C1 segment of cervical spinal cord (tissue), 14 donors: ENCODE measurements around the gene CDC16.
A peak's percentile ranks its signal among the peaks of the same experiment; 100 is the strongest.
"Not testable (repeated sequence)": the region's sequence is repeated elsewhere in the genome, so short reads cannot be mapped to it uniquely, and the experiment has no call there.

Experiments used
- DNase-seq, 14 donors: peaks; one replicate each; lab custom pipeline; 2025; lab: John Stamatoyannopoulos, UW

Gene CDC16

DNA sequence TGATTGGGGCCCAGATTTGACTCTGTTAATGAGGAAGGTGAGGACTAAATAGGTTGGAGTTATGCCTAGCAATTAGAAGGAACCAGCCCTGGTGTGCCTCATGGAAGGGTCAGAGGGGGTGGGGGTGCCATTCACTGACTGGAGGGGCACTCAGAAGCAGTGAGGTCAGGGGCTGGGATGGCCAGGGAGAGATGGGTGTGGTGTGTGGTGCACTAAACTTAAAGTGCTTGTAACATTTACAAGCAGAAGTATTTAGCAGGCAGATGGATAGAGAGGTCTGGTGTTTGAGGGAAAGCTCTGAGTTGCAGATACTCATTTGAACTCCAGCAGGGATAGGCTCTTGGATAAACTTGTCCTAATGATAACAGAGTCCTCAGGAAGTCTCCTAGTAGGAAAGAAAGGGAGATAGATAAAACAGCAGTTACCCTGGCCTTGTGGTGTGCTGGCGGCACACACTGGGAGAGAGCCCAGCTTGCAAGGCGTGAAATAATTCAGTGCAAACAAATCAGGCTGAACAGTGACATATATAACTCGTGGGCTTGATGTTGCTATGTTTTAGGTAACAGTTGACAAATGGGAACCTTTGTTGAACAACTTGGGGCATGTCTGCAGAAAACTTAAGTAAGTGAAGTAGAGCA, 26.8 kb downstream of the CDC16 start:
- DNase-seq, result no peak

DNA sequence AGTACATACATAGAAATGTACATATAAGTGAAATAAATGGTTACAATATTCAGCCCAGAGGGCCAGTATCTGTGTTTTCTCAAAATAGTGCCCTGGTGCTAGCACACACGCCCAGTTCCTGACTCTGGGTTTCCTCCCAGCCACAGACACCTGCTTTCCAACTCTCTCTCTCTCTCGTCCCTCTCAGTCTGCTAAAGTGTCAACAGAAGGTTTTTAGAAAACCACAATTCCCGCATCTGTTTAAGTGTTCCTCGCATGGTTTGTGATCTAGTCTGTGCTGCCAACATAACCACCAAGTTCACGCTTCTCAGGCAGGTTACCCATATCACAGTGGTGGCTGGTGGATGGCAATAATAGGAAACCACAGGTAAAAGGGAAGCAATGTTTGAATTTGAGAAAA, 28.9 kb downstream of the CDC16 start:
- no peak for DNase-seq

DNA sequence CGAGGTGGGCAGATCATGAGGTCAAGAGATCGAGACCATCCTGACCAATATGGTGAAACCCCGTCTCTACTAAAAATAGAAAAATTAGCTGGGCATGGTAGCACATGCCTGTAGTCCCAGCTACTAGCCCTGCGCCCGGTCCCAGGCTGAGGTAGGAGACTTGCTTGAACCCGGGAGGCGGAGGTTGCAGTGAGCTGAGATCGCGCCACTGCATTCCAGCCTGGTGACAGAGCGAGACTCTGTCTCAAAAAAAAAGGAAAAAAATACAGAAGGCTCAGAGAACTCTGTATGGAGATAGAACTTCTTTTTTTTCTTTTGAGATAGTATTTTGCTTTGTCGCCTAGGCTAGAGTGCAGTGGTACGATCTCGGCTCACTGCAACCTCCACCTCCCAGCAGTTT, 29.6 kb downstream of the CDC16 start:
- DNase-seq, result not testable (repeated sequence)

DNA sequence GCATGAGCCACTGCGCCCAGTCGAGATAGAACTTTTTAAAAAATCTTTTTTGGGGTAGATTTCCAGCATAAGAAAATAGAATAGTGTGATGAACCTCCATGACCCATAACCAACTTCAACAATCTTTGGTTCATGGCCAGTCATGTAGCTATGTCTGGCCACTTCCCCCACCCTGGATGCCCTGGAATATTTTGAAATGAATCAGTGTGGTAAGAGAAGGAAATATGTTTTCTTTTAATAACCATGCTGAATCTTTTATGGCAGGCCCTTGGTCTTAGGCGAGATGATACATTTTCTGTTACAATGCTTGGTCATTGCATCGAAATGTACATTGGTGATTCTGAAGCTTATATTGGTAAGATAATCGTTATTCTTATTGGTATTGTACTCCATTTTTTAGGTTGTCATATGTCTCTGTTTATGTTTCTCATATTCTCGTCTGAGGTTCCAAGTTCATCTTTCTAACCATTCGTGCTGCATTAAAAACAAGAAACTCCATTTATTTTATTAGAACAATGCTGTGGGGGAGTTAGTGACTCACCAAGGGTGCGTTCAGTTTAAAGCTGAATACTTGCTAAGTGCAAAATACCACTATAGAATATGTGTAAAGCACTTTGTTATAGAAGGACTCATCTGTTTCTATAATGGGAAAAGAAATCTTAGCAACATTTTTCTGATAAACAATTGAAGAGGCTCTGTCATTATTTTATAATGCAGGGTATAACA, 30.4 kb downstream of the CDC16 start:
- DNase-seq, result no peak

DNA sequence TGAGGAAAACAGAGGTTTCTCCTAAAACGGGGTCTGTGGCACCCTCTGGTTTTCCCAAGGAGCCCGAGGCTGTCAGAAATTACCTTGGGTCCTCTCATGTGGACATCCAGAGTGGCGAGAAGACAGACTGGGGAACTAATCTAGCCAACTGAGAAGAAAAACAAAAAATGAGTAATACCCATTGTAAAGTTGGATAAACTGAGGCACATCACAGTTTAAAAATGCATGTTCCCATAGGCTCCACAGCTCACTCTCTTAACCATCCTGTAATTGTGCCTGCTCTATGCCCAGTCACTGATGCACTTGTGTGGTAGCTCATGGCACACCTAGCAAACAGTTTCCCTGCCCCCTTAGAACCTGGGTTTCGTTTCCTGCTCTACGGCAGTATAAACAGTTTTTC, 31.5 kb downstream of the CDC16 start:
- no peak for DNase-seq

DNA sequence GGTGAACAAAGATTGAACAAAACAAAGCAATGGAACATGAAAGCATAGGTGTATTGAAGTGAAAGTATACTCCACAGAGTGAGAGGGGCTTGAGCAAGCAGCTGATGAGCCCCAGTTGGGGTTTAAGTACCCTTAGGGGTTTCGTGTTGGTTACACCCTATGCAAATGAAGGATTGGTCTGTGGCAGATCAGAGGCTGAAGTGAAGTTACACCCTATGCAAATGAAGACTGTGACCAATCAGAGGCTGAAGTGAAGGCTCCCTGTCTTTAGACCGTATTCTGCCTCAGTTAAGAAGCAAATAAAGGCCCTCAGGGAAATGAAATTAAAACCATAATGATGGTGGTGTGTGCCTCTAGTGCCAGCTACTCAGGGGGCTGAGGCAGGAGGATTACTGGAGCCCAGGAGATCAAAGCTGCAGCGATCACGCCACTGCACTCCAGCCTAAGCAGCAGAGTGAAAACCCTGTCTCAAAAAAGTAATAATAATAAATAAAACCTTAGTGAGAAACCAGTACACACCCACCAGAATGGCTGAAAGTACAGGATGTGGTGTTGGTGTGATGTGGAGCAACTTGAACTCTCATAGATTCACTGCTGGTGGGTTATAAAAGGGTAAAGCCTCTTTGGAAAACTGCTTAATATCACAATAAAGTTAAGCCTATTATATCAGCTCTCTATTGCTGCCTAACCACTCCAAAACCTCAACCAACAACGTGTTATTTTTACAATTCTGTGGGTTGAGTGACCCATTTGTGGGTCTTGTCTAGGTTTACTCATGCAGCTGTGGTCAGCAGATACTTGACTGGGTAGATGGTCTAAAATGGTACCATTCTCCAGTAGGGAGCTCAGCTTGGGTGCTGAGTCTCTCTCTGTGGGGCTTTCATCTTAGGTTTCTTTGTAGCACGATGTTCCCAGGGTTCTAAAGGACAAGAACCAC, 33.9 kb downstream of the CDC16 start:
- no peak for DNase-seq

DNA sequence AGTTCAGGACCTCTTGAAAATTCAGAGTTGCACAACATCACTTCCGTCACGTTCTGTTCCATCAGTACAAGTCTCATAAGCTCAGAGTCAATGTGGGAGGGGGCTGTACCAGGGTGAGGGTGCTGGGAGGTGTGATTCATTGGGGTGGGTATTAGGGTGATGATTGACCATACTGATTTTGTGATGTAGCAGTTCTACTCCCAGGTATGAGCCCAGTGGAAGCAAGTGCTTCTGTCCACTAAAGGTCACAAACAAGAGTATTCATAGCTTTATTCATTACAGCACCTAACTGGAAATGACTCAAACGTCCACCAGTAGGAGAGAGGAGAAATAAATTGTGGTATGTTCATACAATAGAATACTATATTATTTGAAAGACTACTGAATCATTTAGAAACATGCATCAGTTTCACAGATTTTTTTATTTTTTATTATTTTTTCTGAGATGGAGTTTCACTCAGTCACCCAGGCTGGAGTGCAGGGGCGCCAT, 34.6 kb downstream of the CDC16 start:
- no peak for DNase-seq

DNA sequence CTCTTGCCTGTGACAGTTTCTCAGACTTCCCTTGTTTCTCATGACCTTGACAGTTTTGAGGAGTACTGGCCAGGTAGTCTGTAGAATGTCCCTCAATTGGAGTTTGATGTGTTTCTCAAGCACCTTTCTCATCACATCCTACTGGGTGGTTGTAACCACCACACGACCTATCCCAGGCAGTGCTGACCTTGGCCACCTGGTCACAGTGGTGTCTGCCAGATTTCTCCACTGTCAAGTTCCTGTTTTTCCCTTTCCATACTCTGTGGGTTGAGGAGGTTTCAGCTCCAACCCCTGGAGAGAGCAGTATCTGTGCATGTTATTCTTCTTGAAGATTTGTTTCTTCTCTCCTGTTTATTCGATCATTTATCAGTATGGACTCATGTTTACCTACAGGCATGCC, 38.3 kb downstream of the CDC16 start:
- no peak for DNase-seq

DNA sequence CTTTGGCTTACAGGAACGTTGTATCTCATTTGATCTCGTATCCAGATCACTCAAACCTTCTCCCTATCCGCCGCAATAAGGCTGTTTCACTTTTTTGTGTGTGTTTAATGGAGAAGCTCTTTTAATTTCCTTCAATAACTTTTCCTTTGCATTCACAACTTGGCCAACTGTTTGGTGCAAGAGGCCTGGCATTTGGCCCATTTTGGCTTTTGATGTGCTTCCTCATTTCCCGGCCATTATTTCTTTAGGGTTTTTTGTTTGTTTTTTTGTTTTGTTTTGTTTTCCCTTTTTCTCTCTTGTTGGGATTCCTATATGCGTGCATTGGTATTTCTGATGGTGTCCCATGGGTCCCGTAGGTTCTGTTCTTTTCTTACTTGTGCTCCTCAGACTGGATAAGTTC, 40.6 kb downstream of the CDC16 start:
- DNase-seq, result no peak

DNA sequence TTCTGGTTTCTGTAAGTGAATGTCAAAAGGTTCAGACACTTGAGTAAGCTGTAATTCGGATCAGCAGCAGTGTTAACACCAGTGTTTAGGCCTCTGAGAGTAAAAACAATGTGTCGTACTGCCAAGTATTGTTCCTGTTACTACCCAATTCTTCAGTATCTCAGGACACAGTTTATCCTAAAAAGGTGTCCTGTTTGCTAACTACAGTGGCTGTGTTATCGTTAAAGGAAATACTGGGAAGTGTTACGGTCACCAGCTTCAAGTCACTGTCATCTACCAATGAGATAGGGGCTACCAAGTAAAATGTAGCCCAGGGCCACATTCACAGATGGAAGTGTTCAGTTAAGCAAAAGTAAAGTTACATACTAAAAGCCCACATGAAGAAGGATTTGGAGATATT, 44.4 kb downstream of the CDC16 start:
- DNase-seq, result no peak

DNA sequence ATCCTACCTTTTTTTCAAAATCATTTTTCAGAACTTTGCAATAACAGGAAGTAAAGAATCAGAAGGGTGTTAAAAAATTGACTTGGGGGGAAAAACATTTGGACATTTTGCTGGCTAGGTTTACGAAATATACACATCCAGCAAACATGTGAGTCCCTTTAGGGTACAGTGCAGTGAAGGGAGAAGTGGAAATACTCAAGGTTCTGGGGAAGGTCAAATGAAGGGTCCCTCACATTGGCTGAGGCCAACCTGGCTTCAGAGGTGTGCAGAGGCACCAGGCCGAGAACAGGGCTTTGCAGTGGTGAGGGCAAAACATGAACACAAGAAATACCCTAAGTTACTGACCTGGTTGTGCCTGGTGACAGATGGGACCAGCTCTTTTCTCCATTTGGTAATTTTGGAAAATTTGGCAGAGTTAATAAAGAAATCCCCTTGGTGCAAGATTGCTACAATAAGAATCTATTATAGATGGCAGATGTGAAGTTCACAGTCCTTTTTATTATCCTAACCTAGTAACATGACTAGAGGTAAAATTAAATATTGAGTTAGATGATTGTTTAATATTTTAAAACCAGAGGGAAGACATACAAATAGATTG, 45.2 kb downstream of the CDC16 start:
- DNase-seq, result no peak

DNA sequence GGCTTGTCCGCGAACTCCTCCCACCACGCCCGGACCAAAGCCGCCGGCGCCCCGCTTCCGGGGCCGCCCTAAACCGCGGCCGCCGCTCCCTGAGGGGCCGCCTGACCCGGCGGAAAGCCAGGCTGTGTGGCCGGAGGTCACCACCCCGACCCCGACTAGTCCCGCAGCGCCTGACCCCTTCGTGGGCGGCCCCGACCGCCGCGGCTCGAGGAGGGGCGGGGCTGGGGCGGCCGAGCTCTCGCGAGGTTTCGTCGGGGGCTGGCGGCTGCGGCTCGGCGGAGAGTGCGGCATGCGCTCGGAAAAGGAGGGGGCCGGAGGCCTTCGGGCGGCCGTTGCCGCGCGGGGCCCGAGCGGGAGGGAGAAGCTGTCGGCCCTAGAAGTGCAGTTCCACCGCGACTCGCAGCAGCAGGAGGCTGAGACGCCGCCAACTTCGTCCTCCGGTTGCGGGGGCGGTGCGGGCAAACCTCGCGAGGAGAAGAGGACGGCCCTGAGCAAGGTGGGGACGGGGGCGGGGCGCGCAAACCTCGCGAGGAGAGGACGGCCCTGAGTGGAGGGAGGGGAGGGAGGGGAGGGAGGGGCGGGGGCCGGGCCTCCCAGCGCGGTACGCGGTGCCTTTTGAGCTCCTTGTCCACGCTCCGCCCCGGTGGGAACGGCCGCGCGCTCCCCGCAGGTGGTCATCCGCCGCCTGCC, 46.8 kb downstream of the CDC16 start, which contains the start of gene UPF3A:
Gene UPF3A (plus strand): TSS at position 251 of the 690 bp plus-strand sequence. CDS start 39 bp downstream, at position 290.
- peak; percentile 72 to 99 (median 95) for DNase-seq

DNA sequence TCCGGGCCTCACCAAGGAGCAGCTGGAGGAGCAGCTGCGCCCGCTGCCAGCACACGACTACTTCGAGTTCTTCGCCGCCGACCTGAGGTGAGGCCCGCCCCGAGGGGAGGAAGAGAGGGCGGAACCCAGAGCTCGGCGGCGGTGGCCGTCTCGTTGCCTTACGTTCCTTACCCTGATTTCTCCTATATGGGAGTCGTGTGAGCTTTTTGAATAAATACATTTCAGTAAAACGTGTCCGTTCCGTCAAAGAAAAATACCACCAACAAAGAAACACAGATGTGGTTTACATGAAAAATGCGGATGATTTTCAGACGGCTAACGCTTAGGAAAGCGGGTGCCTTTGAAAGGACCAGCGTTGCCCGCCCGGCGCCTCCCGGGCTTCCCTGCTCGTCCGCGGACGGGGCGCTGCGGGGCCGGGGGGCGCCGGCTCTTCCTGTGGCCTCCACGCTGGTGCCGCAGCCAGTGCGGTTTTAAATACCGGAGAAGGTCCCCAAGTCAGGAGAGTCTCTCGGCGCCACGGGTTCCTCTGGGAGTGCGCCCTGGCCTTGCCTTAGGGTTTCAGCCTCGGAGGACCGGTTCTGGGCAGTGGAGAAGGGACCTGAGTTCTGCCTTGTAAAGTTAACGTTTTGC, 47.5 kb downstream of the CDC16 start:
- DNase-seq, result peak in 10 of 14 donors; percentile 29 to 69 (median 52)

DNA sequence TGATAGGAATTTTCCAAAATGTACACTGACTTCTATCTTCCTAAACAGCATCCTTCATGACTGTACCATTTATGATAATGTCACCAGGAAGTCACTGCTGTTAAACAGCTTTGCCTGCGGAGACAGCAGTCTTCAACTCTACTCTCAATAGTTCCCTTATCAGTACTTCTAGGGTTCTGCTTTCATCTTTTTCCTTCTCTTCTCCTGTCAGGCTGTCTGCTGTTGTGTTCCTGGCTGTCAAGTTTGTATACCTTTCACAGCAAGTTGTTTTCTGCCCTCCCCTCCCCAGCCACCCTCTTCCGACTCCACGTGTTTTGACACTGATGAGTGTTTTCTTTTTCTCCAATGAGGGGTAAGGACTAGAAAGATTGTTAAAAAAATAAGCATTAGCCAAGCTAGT, 48.9 kb downstream of the CDC16 start:
- DNase-seq, result no peak

DNA sequence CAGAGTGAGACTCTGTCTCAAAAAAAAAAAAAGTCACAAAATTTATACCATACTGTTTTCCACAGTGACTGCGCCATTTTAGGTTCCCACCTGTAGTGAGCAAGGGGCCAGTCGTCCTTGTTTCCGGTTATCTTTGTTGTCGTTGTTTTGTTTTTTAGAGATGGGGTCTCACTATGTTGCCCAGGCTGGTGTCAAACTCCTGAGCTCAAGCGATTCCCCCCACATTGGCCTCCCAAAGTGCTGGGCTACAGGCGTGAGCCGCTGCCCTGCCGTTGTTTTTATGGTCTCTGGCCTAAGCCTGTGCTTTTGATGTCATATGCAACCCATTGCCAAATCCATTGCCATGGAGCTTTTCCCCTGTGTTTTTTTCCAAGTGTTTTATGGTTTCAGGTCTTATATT, 50.0 kb downstream of the CDC16 start:
- no peak for DNase-seq

DNA sequence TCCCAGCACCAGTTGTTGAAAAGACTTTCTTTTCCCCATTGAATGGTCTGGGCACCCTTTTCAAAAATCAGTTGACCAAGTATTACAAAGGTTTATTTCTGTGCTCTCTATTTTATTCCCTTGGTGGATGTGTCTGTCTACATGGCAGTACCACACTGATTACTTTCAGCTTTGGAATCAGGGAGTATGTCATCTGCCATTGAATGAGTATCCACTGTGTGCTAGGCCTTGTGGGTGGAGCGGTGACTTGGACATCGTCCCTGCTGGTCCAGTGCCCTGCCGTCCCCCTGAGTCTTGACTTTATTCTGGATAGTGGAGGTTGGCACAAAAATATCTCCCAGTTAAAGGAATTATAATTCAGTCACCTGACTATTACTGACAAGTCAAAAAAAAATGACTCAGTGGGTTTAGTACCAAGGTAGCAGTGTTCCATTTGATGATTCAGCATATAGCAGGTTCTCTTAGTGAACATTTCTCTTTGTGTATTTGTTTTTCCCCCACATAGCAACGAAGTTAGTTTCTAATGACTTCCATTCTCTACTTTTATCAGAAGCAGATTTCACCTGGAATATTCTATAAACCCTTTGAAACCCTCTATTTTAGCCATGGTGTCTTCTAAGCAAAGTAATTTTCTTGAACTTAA, 50.6 kb downstream of the CDC16 start:
- DNase-seq, result peak in 2 of 14 donors; percentile 2 to 24

DNA sequence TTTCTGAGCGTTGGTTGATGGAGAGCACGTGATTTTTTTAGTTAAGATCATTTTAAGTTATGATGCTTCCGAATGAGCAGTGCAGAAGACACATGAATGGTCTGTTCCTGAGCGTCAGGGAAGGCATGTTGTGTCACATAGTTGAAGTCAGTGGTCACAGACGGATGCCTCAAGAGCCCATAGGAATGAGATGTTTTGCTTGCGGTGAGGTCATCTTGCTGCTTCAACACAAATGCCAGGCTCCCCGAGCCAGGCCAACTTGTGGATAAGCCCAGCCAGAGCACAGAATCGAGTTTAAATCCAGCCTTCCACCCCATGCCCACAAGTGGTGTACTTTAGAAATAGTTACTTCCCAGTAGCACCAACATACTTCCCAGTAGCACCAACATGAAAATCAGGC, 52.1 kb downstream of the CDC16 start:
- DNase-seq, result no peak

DNA sequence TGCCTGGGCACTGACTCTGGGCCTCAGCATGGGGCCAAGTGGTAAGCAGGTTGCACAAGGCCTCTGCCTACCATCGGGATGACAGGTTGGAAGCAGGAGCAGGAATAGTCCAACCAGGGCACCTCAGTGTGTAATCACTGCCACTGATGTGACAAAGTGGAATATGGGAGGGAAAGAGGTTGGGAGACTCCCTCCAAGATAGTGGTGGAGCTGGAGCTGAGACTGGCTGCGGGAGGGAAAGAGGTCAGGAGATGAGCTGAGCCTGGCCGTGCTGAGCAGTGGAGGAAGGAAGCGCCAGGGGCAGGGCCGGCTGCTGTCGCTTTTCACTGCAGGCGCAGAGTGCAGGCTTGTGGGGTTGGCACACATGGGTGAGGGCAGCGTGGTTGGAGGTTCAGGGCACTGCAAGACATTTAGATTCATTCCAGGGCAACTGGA, 53.5 kb downstream of the CDC16 start:
- peak in 1 of 14 donors; percentile 46 for DNase-seq

DNA sequence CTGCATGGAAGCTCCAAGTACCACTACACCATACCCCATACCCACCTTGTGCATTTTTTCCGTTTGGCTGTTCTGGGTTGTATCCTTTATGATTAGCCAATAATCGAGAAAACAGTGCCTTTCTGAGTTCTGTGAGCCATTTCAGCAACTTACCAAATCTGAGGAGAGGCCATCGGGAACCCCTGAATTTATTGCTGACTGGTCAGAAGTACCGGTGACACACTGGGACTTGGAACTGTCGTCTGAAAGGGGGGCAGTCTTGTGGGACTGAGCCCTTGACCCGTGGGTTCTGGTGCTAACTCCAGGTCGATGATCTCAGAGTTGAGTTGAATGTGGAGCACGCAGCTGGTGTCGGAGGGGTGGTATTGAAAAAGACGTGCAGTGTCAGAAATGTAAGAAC, 61.8 kb downstream of the CDC16 start:
- DNase-seq, result no peak

DNA sequence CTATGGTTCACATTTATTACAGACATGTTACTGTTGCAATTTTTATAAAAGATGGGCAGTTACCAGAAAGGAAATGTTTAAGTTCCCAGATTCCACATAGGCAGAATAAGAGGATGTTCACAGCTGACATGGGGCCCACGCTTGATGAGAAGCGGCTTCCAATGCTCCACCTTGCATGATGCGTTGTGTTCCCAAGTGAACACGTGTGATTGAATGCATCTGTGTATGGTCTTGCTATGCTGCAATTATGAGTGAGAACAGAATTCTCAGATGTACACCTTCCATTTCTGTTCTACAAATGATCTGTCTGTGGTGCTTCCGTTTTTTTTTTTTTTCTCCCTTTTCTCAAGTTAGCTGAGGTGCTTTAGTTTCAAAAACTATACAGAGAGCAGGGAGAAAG, 62.2 kb downstream of the CDC16 start:
- no peak for DNase-seq
